ENCODE results near the gene APOD. TPM values are rescaled to one million over a fixed set of nuclear protein-coding genes. Genes with fewer than 3 reads are reported as not detected.
"Not testable (repeated sequence)": the region's sequence is repeated elsewhere in the genome, so short reads cannot be mapped to it uniquely, and the experiment has no call there.

APOD gene
- total RNA-seq, 1 donor from 2014 or later, result not detected

GRCh38 chr3:195609229-195609628 is 25.5 kb upstream of the APOD start:
- H3K4me3 ChIP-seq (ENCODE audit: low read depth, low read length), result no peak overlapping the region
- no peak for TF ChIP-seq CTCF (conservative IDR thresholded peaks at IDR 0.05; ENCODE audit: low read depth, low read length)
- no peak for DNase-seq (ENCODE audit: low read depth)

- H3K4me3 ChIP-seq (ENCODE audit: low read depth, low read length); DNase-seq (ENCODE audit: low read depth): not testable (repeated sequence)
Measured at GRCh38 chr3:195601785-195602184, 18.0 kb upstream of the APOD start.

DNA sequence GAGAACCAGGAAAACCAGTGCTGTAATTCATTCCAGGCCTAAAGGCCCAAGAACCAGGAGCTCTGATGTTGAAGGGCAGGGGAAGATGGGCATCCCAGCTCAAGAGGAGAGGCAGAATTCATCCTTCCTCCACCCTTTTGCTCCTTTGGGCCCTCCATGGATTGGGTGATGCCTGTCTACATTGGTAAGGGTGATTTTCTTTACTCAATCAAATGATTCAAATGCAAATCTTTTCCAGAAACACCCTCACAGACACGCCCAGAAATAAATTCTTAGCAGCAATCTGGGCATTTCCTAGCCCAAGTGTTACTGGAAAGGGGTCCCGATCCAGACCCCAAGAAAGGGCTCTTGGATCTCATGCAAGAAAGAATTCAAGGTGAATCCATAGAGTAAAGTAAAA is 17.6 kb upstream of the APOD start:
- no peak for TF ChIP-seq CTCF (conservative IDR thresholded peaks at IDR 0.05; ENCODE audit: low read depth, low read length)
- no peak for DNase-seq (ENCODE audit: low read depth)
- H3K4me3 ChIP-seq (ENCODE audit: low read depth, low read length), result no peak overlapping the region

GRCh38 chr3:195599926-195600325 is 16.2 kb upstream of the APOD start:
- not testable (repeated sequence) for DNase-seq (ENCODE audit: low read depth); H3K4me3 ChIP-seq (ENCODE audit: low read depth, low read length)

DNA sequence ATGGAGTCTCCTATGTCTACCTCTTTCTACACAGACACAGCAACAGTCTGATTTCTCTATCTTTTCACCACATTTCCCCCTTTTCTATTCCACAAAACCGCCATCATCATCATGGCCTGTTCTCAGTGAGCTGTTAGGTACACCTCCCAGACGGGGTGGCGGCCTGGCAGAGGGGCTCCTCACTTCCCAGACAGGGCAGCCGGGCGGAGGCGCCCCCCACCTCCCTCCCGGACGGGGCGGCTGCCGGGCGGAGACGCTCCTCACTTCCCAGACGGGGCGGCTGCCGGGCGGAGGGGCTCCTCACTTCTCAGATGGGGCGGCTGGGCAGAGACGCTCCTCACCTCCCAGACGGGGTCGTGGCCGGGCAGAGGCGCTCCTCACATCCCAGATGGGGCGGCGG is 15.8 kb upstream of the APOD start:
- DNase-seq (ENCODE audit: low read depth); H3K4me3 ChIP-seq (ENCODE audit: low read depth, low read length): not testable (repeated sequence)

GRCh38 chr3:195597848-195598247 is 14.1 kb upstream of the APOD start:
- TF ChIP-seq CTCF (conservative IDR thresholded peaks at IDR 0.05; ENCODE audit: low read depth, low read length), result no peak
- H3K4me3 ChIP-seq (ENCODE audit: low read depth, low read length), result no peak overlapping the region
- no peak for DNase-seq (ENCODE audit: low read depth)

DNA sequence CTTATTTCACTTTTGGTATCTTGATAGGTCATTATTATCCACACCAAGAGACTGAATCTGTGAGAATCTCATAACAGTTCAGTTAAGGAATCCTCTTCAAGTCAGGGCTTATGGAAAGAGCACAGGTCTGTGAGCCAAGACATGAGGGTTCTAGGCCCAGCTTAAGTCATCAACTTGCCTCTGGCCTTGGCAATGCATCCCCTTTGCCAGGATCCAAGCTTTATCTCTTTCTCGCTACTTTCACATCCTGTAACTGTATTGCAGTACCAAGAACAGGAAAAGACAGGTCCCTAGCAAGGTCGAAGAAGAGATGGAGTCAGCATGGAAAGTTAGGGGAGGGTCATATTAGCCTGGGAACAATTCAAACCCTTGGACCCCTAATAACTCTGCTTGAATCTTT is 13.5 kb upstream of the APOD start:
- DNase-seq (ENCODE audit: low read depth), result no peak
- no peak overlapping the region for H3K4me3 ChIP-seq (ENCODE audit: low read depth, low read length)
- TF ChIP-seq CTCF (conservative IDR thresholded peaks at IDR 0.05; ENCODE audit: low read depth, low read length), result no peak

GRCh38 chr3:195596765-195597171 is 13.0 kb upstream of the APOD start:
- no peak for DNase-seq (ENCODE audit: low read depth)
- no peak overlapping the region for H3K4me3 ChIP-seq (ENCODE audit: low read depth, low read length)
- TF ChIP-seq CTCF (conservative IDR thresholded peaks at IDR 0.05; ENCODE audit: low read depth, low read length), result no peak

Data from epithelial cell of proximal tubule (primary cell).